Left ventricle myocardium inferior (tissue), 1 donor: ENCODE data around the gene ACTR5. TPM values are rescaled to one million over a fixed set of nuclear protein-coding genes. Genes with fewer than 3 reads are reported as not detected.

Experiments
- DNase-seq: peaks from one replicate; pipeline ENCODE4 v3.0.0-alpha.2; 2020
- H3K27ac ChIP-seq: fragments of 200-600 bp; replicated peaks from 2 replicates; pipeline ENCODE4 v1.8.0; 2021
- H3K27me3 ChIP-seq: fragments of 200-600 bp; 2 replicates; pipeline ENCODE4 v1.8.0; 2021; ENCODE audit warnings: low read depth
- H3K36me3 ChIP-seq: fragments of 200-600 bp; 2 replicates; pipeline ENCODE4 v1.8.0; 2021
- H3K4me1 ChIP-seq: fragments of 200-600 bp; 2 replicates; pipeline ENCODE4 v1.8.0; 2021
- H3K4me3 ChIP-seq: fragments of 200-600 bp; 2 replicates; pipeline ENCODE4 v1.8.0; 2021; ENCODE audit warnings: mild to moderate bottlenecking, moderate library complexity
- H3K9me3 ChIP-seq: fragments of 200-600 bp; replicated peaks from 2 replicates; pipeline ENCODE4 v1.8.0; 2021
- intact Hi-C: fragments of 100-400 bp; cut with micrococcal nuclease; formaldehyde crosslinking; loops from one replicate; pipeline ENCODE4 v1.11.0; 2022
- total RNA-seq: library from RNA; stranded (reverse); fragmentation: NEBNext Ultra II Directional; extraction: Animal tissue kit (Norgen Biotek cat#: 25700); gene quantifications from one replicate; pipeline ENCODE4 v1.2.1, GENCODE V29; 2021
- TF ChIP-seq, protein P1 (sequence below): fragments of 200-600 bp; IDR thresholded peaks from 2 replicates; pipeline ENCODE4 v1.8.0; 2021; ENCODE audit warnings: antibody characterized with exemption, mild to moderate bottlenecking, borderline replicate concordance
- donor health status: DM: no; HTN: yes; CAD: no; lungs with severe emphysema.

The ACTR5 gene
- total RNA-seq, 1 donor from 2014 or later = 3.1 TPM

GRCh38 chr20:38725931-38726803 is 22.1 kb upstream of the ACTR5 start:
- DNase-seq = no peak
- TF ChIP-seq, protein P1, sequence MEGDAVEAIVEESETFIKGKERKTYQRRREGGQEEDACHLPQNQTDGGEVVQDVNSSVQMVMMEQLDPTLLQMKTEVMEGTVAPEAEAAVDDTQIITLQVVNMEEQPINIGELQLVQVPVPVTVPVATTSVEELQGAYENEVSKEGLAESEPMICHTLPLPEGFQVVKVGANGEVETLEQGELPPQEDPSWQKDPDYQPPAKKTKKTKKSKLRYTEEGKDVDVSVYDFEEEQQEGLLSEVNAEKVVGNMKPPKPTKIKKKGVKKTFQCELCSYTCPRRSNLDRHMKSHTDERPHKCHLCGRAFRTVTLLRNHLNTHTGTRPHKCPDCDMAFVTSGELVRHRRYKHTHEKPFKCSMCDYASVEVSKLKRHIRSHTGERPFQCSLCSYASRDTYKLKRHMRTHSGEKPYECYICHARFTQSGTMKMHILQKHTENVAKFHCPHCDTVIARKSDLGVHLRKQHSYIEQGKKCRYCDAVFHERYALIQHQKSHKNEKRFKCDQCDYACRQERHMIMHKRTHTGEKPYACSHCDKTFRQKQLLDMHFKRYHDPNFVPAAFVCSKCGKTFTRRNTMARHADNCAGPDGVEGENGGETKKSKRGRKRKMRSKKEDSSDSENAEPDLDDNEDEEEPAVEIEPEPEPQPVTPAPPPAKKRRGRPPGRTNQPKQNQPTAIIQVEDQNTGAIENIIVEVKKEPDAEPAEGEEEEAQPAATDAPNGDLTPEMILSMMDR = peak; percentile 43
- intact Hi-C loops = no loop called here
- Histone ChIP-seq H3K27ac (no peak overlapping the region), H3K4me3 (no peak overlapping the region), H3K4me1 (peaks cover 56% of the 10 kb centered on the region), H3K36me3 (no peaks in the 10 kb centered on the region), H3K9me3 (no peaks in the 10 kb centered on the region), H3K27me3 (peaks cover 100% of the 10 kb centered on the region)

- Histone ChIP-seq H3K27ac (no peak overlapping the region), H3K36me3 (no peaks in the 10 kb centered on the region), H3K9me3 (no peaks in the 10 kb centered on the region), H3K4me3 (no peak overlapping the region), H3K4me1 (peaks cover 63% of the 10 kb centered on the region), H3K27me3 (peaks cover 100% of the 10 kb centered on the region)
- TF ChIP-seq, protein P1 = peak; percentile 18
- DNase-seq = no peak
- intact Hi-C loops = no loop called here
Observed at GRCh38 chr20:38726804-38727606, 21.3 kb upstream of the ACTR5 start.

- no peak for DNase-seq
- Histone ChIP-seq H3K4me3 (no peak overlapping the region), H3K36me3 (no peaks in the 10 kb centered on the region), H3K9me3 (no peaks in the 10 kb centered on the region), H3K27ac (no peak overlapping the region), H3K4me1 (peaks cover 63% of the 10 kb centered on the region), H3K27me3 (peaks cover 100% of the 10 kb centered on the region)
- intact Hi-C loops = no loop called here
- TF ChIP-seq, protein P1 = no peak
Observed at GRCh38 chr20:38727607-38728190, 20.6 kb upstream of the ACTR5 start.

DNA sequence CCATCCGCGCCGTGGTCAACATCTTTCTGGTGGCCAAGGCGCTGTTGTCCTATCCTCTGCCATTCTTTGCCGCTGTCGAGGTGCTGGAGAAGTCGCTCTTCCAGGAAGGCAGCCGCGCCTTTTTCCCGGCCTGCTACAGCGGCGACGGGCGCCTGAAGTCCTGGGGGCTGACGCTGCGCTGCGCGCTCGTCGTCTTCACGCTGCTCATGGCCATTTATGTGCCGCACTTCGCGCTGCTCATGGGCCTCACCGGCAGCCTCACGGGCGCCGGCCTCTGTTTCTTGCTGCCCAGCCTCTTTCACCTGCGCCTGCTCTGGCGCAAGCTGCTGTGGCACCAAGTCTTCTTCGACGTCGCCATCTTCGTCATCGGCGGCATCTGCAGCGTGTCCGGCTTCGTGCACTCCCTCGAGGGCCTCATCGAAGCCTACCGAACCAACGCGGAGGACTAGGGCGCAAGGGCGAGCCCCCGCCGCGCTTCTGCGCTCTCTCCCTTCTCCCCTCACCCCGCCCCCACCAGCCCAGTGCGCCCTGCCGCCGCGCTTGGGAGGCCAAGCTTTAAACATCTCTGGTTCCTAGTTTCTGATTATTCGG is 20.0 kb upstream of the ACTR5 start:
- intact Hi-C loops = no loop called here
- no peak overlapping the region for H3K4me3 ChIP-seq
- H3K4me1 ChIP-seq = peaks cover 62% of the 10 kb centered on the region
- H3K9me3 ChIP-seq = no peaks in the 10 kb centered on the region
- peaks cover 100% of the 10 kb centered on the region for H3K27me3 ChIP-seq
- TF ChIP-seq, protein P1 = no peak
- no peaks in the 10 kb centered on the region for H3K36me3 ChIP-seq
- no peak for DNase-seq
- no peak overlapping the region for H3K27ac ChIP-seq
